ENCODE data around the gene FAM53C.

GRCh38 chr5:138370537-138370936, 32.5 kb downstream of the FAM53C start:
- no peak for TF ChIP-seq POLR2AphosphoS5 (IDR thresholded peaks at IDR 0.05; ENCODE audit: low read depth)
- TF ChIP-seq, protein P1, sequence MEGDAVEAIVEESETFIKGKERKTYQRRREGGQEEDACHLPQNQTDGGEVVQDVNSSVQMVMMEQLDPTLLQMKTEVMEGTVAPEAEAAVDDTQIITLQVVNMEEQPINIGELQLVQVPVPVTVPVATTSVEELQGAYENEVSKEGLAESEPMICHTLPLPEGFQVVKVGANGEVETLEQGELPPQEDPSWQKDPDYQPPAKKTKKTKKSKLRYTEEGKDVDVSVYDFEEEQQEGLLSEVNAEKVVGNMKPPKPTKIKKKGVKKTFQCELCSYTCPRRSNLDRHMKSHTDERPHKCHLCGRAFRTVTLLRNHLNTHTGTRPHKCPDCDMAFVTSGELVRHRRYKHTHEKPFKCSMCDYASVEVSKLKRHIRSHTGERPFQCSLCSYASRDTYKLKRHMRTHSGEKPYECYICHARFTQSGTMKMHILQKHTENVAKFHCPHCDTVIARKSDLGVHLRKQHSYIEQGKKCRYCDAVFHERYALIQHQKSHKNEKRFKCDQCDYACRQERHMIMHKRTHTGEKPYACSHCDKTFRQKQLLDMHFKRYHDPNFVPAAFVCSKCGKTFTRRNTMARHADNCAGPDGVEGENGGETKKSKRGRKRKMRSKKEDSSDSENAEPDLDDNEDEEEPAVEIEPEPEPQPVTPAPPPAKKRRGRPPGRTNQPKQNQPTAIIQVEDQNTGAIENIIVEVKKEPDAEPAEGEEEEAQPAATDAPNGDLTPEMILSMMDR (conservative IDR thresholded peaks at IDR 0.05; ENCODE audit: low read depth in 2 of 2): no peak
- no peak for TF ChIP-seq EZH2phosphoT487 (IDR thresholded peaks at IDR 0.05; ENCODE audit: unreplicated experiment)
- TF ChIP-seq REST (IDR thresholded peaks at IDR 0.05; ENCODE audit: unreplicated experiment): no peak
- TF ChIP-seq EZH2 (IDR thresholded peaks at IDR 0.05; ENCODE audit: low read depth, unreplicated experiment): no peak
- TF ChIP-seq ZNF114 (CRISPR knock-in tag; IDR thresholded peaks at IDR 0.05): no peak
- TF ChIP-seq CREB1 (CRISPR knock-in tag; IDR thresholded peaks at IDR 0.05; ENCODE audit: low read depth): no peak
- TF ChIP-seq STAT1 (IDR thresholded peaks at IDR 0.05; ENCODE audit: unreplicated experiment): no peak
- no peak for TF ChIP-seq JUNB (IDR thresholded peaks at IDR 0.05; ENCODE audit: unreplicated experiment)
- no peak for TF ChIP-seq ZNF331 (CRISPR knock-in tag; IDR thresholded peaks at IDR 0.05; ENCODE audit: low read depth)
- no peak for TF ChIP-seq NANOG (IDR thresholded peaks at IDR 0.05; ENCODE audit: borderline replicate concordance)
- TF ChIP-seq, protein P2, sequence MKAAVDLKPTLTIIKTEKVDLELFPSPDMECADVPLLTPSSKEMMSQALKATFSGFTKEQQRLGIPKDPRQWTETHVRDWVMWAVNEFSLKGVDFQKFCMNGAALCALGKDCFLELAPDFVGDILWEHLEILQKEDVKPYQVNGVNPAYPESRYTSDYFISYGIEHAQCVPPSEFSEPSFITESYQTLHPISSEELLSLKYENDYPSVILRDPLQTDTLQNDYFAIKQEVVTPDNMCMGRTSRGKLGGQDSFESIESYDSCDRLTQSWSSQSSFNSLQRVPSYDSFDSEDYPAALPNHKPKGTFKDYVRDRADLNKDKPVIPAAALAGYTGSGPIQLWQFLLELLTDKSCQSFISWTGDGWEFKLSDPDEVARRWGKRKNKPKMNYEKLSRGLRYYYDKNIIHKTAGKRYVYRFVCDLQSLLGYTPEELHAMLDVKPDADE (IDR thresholded peaks at IDR 0.05): no peak
